IPS DF 19.7 (cell line): ENCODE results near the gene RHOBTB3.
"Not testable (repeated sequence)": the region's sequence is repeated elsewhere in the genome, so short reads cannot be mapped to it uniquely, and the experiment has no call there.

Source experiments
- DNase-seq: peaks from one replicate; pipeline ENCODE4 v3.0.0-alpha.2; 2013; ENCODE audit warnings: low read depth, low spot score

RHOBTB3 gene

GRCh38 chr5:95713246-95713645, 17.9 kb upstream of the RHOBTB3 start:
- DNase-seq = not testable (repeated sequence)

GRCh38 chr5:95713960-95714710, 17.0 kb upstream of the RHOBTB3 start:
- DNase-seq = no peak

- DNase-seq = no peak
These were observed 15.2 kb upstream of the RHOBTB3 start for GRCh38 chr5:95715799-95716461.

GRCh38 chr5:95717439-95717838, 13.7 kb upstream of the RHOBTB3 start:
- DNase-seq = no peak

- DNase-seq = no peak
These were observed 12.9 kb upstream of the RHOBTB3 start for GRCh38 chr5:95718203-95718602.

- no peak for DNase-seq
These were observed 12.4 kb upstream of the RHOBTB3 start for GRCh38 chr5:95718738-95719137.

- no peak for DNase-seq
These were observed 10.9 kb upstream of the RHOBTB3 start for GRCh38 chr5:95720094-95720786.

GRCh38 chr5:95721582-95722295, 9.4 kb upstream of the RHOBTB3 start:
- DNase-seq = no peak

- DNase-seq = no peak
These were observed 7.3 kb upstream of the RHOBTB3 start for GRCh38 chr5:95723632-95724369.

GRCh38 chr5:95725071-95725820, 5.9 kb upstream of the RHOBTB3 start:
- no peak for DNase-seq

GRCh38 chr5:95725937-95726810, 5.0 kb upstream of the RHOBTB3 start:
- no peak for DNase-seq

GRCh38 chr5:95726811-95727763, 4.0 kb upstream of the RHOBTB3 start:
- DNase-seq = no peak

GRCh38 chr5:95727764-95728191, 3.4 kb upstream of the RHOBTB3 start:
- DNase-seq = no peak

- DNase-seq = no peak
These were observed 2.5 kb upstream of the RHOBTB3 start for GRCh38 chr5:95728494-95729114.

GRCh38 chr5:95729115-95730010, 1.8 kb upstream of the RHOBTB3 start:
- no peak for DNase-seq

GRCh38 chr5:95730011-95730700, 980 bp upstream of the RHOBTB3 start:
- no peak for DNase-seq
